ENCODE data around the gene MCMBP. TPM values are rescaled to one million over a fixed set of nuclear protein-coding genes. Genes with fewer than 3 reads are reported as not detected.

The MCMBP gene
- polyA plus RNA-seq, 1 donor (not counting 4 experiments of a cell fraction or from before 2014, with no cell fraction given): 74.4 TPM

DNA sequence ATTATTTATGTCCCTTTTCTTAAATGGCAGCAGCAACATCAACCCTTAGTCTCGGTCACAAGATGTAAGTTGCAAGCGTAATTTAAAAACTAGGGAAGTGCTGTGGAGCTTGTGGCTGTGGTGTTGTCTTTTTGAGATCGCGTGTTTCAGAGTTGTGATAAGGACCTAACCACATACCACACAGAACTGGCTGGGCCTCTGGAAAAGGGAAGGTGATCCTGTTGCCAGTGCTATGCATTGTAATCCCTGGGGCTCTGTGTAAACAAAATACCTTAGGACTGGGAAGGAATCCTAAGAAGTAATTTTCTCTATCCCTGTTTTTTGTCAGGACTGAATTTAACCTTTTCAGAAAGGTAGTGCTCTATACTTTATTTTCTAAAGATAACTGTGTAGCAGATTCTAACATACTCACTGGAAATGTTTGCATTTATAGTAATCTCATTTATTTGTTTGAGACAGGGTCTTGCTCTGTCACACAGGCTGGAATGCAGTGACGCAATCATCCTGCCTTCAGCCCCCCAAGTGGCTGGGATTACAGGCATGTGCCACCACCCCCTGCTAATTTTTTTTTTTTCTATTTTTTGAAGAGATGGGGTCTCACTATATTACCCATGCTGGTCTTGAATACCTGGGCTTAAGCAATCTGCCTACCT is 86.4 kb downstream of the MCMBP start:
- no peak for TF ChIP-seq CTCF (optimal IDR thresholded peaks at IDR 0.05 in 1 of 3, IDR thresholded peaks at IDR 0.05 in 1 of 3, conservative IDR thresholded peaks at IDR 0.05 in 1 of 3; ENCODE audit: extremely low read depth in 1 of 3, insufficient read depth in 2 of 3, low read length in 3 of 3)
- TF ChIP-seq EZH2 (IDR thresholded peaks at IDR 0.05; ENCODE audit: low read length): no peak
- Histone ChIP-seq H3K4me2 (ENCODE audit: control insufficient read depth, extremely low read depth, insufficient read depth, low read depth, low read length) (no peak overlapping the region), H3K9ac (ENCODE audit: control insufficient read depth, extremely low read depth, insufficient read depth, low read length) (no peak overlapping the region), H3K27ac (ENCODE audit: control insufficient read depth, insufficient read depth, low read length) (no peak overlapping the region), H3K79me2 (ENCODE audit: control insufficient read depth, insufficient read depth, low read length) (no peaks in the 10 kb centered on the region), H3K4me3 (ENCODE audit: control insufficient read depth in 2 of 3, extremely low read depth in 1 of 3, insufficient read depth in 2 of 3, low read depth in 1 of 3, low read length in 3 of 3) (no peak overlapping the region), H2AFZ (ENCODE audit: control insufficient read depth, low read length) (no peak overlapping the region), H3K4me1 (ENCODE audit: control insufficient read depth, extremely low read depth, insufficient read depth, low read length) (no peaks in the 10 kb centered on the region), H4K20me1 (ENCODE audit: control insufficient read depth, extremely low read depth, insufficient read depth, low read length) (no peaks in the 10 kb centered on the region), H3K9me1 (ENCODE audit: control insufficient read depth, extremely low read depth, insufficient read depth, low read length) (no peaks in the 10 kb centered on the region), H3K27me3 (ENCODE audit: control insufficient read depth, extremely low read depth, insufficient read depth, low read length) (no peaks in the 10 kb centered on the region), H3K9me3 (ENCODE audit: control insufficient read depth, low read depth, low read length) (no peaks in the 10 kb centered on the region), H3K36me3 (ENCODE audit: control insufficient read depth in 2 of 2, extremely low read depth in 1 of 2, insufficient read depth in 2 of 2, low read length in 2 of 2) (no peaks in the 10 kb centered on the region)
- FAIRE-seq: no peak
- DNase-seq (ENCODE audit: low read depth, low spot score): no peak
- dilution Hi-C loops (cut with MboI; ENCODE audit: extremely low pct_ligation_motif_present, low sequenced_read_pairs): no loop called here

DNA sequence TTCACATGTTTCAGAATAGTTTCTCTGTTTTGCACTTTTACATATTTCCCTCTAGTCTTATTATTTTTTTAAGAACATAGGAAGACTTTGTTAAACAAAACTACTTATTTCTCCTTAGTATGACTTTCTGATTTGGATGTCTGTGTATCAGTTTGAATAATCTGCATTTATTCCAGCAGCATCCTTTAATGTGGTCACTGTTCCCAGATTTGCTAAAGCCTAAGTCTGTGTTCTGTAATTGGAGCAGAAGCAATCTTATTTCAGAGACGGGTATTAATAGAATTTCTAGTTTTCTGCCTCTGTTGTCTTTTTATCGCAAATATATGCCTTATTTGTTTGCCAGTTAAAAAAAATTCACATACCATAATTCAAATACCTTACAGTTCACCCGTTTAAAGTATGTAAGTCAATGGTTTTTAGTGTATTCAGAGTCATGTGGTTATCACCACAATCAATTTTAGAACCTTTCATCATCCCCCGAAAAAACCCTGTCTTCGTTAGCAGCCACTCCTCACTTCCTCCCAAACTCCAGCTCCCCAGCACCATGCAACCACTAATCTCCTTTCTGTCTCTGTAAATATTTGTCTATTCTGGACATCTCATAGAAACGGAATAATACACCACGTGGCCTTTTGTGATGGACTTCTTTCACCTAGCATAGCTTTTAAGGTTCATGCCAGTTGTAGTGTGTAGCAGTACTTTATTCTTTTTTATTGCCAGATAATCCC is 88.1 kb downstream of the MCMBP start:
- no peak overlapping the region for H3K27ac ChIP-seq (ENCODE audit: control insufficient read depth, insufficient read depth, low read length)
- H3K4me2 ChIP-seq (ENCODE audit: control insufficient read depth, extremely low read depth, insufficient read depth, low read depth, low read length): no peak overlapping the region
- FAIRE-seq (no peak), DNase-seq (ENCODE audit: low read depth, low spot score) (no peak)
- dilution Hi-C loops (cut with MboI; ENCODE audit: extremely low pct_ligation_motif_present, low sequenced_read_pairs): no loop called here
- H3K27me3 ChIP-seq (ENCODE audit: control insufficient read depth, extremely low read depth, insufficient read depth, low read length): no peaks in the 10 kb centered on the region
- H3K36me3 ChIP-seq (ENCODE audit: control insufficient read depth in 2 of 2, extremely low read depth in 1 of 2, insufficient read depth in 2 of 2, low read length in 2 of 2): no peaks in the 10 kb centered on the region
- no peaks in the 10 kb centered on the region for H3K9me1 ChIP-seq (ENCODE audit: control insufficient read depth, extremely low read depth, insufficient read depth, low read length)
- H4K20me1 ChIP-seq (ENCODE audit: control insufficient read depth, extremely low read depth, insufficient read depth, low read length): no peaks in the 10 kb centered on the region
- TF ChIP-seq EZH2 (IDR thresholded peaks at IDR 0.05; ENCODE audit: low read length) (no peak), CTCF (optimal IDR thresholded peaks at IDR 0.05 in 1 of 3, IDR thresholded peaks at IDR 0.05 in 1 of 3, conservative IDR thresholded peaks at IDR 0.05 in 1 of 3; ENCODE audit: extremely low read depth in 1 of 3, insufficient read depth in 2 of 3, low read length in 3 of 3) (no peak)
- no peaks in the 10 kb centered on the region for H3K4me1 ChIP-seq (ENCODE audit: control insufficient read depth, extremely low read depth, insufficient read depth, low read length)
- no peak overlapping the region for H3K9ac ChIP-seq (ENCODE audit: control insufficient read depth, extremely low read depth, insufficient read depth, low read length)
- no peaks in the 10 kb centered on the region for H3K79me2 ChIP-seq (ENCODE audit: control insufficient read depth, insufficient read depth, low read length)
- no peaks in the 10 kb centered on the region for H3K9me3 ChIP-seq (ENCODE audit: control insufficient read depth, low read depth, low read length)
- H2AFZ ChIP-seq (ENCODE audit: control insufficient read depth, low read length): no peak overlapping the region
- H3K4me3 ChIP-seq (ENCODE audit: control insufficient read depth in 2 of 3, extremely low read depth in 1 of 3, insufficient read depth in 2 of 3, low read depth in 1 of 3, low read length in 3 of 3): no peak overlapping the region
